GM23248 (cell line): Measurements from ENCODE around the gene RNPEP.

Source experiments
- EZH2 ChIP-seq: fragments of 200-600 bp; sonication (generic); IDR thresholded peaks from 2 replicates; pipeline ENCODE4 v1.6.1; 2018; ENCODE audit warnings: antibody characterized with exemption, mild to moderate bottlenecking; ENCODE audit not compliant: insufficient read depth, poor library complexity, severe bottlenecking
- EZH2phosphoT487 ChIP-seq: fragments of 200-600 bp; sonication (generic); IDR thresholded peaks from 2 replicates; pipeline ENCODE4 v1.6.1; 2018; ENCODE audit warnings: antibody characterized with exemption, moderate library complexity, mild to moderate bottlenecking, low read depth; ENCODE audit not compliant: insufficient read depth

GRCh38 chr1:201988601-201989000, 6.2 kb downstream of the RNPEP start:
- no peak for TF ChIP-seq EZH2phosphoT487
- TF ChIP-seq EZH2: no peak
